LNCAP (cell line): ENCODE data around the gene ATR.

Source experiments
- CTCF ChIP-seq: fragments of 450-650 bp; IDR thresholded peaks from 2 replicates; pipeline ENCODE4 v1.5.1; 2017; ENCODE audit warnings: mild to moderate bottlenecking

ATR gene

GRCh38 chr3:142498397-142499180 lies 79.9 kb downstream of the ATR start:
- no peak for TF ChIP-seq CTCF

- no peak for TF ChIP-seq CTCF
Measured at GRCh38 chr3:142497729-142498128, 80.8 kb downstream of the ATR start.

- TF ChIP-seq CTCF = no peak
Measured at GRCh38 chr3:142495103-142495502, 83.4 kb downstream of the ATR start.

- TF ChIP-seq CTCF = no peak
Measured at GRCh38 chr3:142492184-142492583, 86.3 kb downstream of the ATR start.

GRCh38 chr3:142489572-142490323 lies 88.8 kb downstream of the ATR start:
- TF ChIP-seq CTCF = no peak

- TF ChIP-seq CTCF = no peak
Measured at GRCh38 chr3:142484912-142485435, 93.6 kb downstream of the ATR start.

GRCh38 chr3:142481196-142481595 lies 97.3 kb downstream of the ATR start:
- no peak for TF ChIP-seq CTCF
